Measurements from ENCODE around the gene ASPSCR1.
A peak's percentile ranks its signal among the peaks of the same experiment; 100 is the strongest.

ASPSCR1 gene

DNA sequence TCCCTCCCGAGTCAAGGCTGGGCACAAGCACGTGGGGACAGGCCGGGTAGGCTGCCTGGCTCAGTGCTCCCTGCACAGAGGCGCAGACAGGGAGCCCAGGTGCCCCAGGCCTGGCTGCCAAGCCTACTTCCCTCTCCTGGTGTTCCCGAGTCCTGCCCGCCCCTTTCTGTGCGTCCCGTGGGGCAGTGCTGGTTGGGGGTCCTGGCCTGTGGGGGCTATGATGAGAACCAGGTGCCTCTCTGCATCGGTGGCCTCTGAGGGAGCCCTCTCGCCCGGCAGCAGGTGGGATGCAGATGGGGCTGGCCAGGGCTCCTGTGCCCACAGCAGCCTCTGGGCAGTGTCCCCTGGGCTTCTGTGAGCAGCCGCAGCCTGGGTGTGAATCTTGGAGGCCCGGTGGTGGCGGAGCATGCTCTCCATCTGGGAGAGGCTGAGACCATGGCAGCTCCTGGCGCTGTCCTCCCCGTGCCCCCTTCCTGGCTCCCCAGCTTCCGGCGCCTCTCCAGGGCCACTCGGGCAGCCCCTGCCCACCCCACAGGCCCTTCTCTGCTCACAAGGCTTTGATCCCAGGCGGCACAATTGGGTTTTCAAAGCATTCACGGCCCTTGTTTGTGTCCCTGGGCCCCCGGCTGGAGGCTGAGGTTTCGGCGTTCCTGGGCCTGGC lies 38.0 kb downstream of the ASPSCR1 start:
- no peak for DNase-seq

DNA sequence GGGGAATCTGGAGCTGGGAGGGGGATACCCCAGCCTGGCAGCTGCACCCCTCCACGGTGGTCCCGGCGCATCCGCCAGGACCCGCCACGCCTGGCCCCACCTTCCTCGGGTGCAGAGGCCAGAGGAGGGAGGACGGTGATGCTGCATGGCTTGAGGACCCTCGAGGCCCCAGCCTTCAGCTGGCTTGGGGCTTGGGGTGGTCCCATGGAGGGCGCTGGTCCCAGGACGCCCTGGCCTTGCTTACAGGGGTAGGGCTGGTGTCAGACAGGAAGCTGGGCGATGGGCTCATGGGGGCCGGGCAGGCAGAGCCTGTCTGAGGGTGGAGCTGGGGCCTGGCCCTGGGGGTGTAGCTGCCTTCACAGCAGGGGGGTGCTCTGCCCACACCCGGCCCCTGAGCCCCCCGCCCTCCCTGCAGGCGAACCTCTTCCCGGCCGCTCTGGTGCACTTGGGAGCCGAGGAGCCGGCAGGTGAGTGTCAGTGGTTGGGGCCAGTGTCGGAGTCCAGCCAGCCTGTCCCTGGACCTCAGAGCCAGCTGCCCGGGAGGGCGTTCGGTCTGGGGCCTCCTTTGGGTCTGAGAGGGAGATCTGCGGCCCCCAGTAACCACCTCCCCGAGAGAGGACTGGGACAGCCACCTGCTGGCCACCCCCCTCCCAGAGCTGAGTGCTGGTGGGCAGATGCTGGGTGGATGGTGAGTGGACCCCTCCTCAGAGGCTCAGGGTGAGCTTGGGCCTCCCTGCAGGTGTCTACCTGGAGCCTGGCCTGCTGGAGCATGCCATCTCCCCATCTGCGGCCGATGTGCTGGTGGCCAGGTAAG lies 38.8 kb downstream of the ASPSCR1 start:
- no peak for DNase-seq

DNA sequence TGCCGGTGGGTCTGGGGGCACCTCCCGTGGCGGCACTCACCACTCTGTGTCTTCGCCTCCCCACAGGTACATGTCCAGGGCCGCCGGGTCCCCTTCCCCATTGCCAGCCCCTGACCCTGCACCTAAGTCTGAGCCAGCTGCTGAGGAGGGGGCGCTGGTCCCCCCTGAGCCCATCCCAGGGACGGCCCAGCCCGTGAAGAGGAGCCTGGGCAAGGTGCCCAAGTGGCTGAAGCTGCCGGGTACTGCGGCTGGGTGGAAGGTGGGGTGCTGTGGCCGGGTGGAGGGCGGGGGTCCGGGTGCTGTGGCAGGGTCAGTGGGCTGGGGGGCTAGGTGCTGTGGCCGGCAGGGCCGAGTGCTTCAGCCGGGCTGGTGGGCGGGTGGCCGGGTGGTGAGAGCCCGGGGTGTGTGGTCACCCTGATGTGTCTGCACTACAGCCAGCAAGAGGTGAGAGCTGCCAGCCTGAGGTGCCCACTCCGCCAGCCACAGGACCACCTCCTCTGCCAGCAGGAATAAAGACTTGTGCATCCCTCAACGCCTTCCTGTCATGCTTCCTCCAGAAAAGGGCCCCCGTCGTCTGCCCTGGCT lies 39.5 kb downstream of the ASPSCR1 start:
- no peak for DNase-seq

DNA sequence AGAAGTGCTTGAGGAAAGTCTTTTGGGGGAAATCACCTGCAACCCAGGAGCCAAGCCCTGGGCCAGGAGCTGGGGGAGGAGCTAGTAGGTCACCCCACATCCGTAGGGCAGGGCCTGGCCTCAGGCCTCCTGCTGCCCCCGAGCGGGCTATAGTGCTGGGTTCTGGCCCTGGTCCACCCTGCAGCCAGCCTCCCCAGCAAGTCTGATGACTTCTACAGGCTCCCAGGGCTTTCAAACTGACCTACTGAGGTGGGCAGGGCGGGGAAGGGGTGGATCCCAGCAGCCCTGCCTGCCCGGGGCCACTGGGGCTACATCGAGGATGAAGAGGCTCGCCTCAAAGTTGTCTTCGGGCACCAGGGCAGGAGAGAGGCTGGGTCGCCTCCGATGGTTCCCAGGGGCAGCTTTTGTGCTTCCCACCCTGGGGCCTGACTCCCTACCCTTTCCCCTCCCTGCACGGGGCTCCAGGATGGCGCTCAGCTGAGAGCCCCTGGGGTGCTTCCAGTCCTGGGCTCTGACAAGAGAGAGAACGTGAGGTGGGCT lies 40.3 kb downstream of the ASPSCR1 start:
- DNase-seq, result no peak

DNA sequence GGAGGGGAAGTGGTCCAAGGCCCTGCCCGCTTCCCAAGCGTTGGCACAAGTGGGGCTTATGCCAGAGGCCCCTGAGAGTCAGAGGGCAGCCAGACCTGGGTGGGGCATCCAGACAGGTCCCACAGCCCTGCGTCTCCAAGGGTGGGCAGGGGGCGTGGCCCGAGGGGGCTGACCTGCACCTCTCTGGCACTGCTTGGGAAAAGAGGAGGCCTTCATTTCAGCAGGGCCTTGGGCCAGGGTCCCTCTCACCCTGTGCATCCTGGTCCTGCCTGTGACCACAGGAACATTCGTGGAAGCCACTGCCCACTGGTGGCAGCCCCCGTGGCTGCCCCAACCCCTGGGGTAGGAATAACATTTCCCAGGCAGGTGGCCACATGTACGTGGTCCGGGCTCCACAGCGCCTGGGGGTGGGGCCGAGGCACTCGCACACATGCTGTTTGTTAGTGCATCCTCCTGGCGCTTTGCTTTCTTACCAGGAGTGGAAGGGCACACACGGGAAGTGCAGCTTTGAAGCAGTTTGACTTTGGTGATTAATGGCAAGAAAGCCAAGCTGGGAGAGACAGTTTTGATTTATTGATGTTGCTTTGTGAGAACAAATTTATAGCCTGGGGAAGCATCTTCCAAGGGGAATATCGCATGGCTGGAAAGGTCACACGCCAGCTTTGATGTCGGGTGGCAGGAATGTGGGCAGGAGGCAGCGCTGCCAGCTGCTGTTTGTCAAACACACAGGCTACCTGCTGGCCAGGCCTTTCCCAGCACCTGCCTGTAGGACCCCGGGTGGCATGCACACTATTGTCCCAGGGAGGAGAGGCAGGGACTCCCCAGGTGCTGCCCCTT lies 40.9 kb downstream of the ASPSCR1 start:
- no peak for DNase-seq

DNA sequence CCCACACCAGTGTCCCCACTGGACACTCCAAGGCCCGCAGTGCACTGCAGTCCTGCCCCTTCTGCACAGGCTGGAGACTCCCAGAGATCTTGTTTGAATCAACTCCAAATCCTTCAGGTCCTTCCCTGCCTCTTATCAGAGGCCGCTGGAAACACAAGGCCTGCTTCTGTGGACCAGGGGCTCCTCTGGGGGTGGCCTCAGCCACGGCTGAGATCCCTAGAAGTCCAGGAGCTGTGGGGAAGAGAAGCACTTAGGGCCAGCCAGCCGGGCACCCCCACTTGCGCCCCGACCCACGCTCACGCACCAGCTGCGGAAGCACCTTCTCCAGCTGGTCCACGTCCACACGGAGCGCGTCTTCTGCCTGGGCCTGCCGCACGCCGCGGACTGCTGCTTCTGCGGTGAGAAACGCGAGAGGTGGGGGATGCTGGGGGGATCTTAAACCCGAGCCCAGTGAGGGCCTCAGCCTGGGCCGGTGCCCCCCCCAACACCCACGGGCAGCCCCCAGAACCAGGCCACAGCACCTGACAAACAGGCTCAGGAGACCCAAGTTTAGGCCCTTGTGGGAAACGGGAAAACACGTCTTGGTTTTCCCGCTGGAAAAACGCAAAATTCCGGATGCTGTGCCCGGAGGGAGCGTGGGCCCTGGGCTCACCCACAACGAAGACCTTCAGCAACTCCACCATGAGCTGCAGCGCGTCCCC lies 41.7 kb downstream of the ASPSCR1 start:
- DNase-seq, result no peak

DNA sequence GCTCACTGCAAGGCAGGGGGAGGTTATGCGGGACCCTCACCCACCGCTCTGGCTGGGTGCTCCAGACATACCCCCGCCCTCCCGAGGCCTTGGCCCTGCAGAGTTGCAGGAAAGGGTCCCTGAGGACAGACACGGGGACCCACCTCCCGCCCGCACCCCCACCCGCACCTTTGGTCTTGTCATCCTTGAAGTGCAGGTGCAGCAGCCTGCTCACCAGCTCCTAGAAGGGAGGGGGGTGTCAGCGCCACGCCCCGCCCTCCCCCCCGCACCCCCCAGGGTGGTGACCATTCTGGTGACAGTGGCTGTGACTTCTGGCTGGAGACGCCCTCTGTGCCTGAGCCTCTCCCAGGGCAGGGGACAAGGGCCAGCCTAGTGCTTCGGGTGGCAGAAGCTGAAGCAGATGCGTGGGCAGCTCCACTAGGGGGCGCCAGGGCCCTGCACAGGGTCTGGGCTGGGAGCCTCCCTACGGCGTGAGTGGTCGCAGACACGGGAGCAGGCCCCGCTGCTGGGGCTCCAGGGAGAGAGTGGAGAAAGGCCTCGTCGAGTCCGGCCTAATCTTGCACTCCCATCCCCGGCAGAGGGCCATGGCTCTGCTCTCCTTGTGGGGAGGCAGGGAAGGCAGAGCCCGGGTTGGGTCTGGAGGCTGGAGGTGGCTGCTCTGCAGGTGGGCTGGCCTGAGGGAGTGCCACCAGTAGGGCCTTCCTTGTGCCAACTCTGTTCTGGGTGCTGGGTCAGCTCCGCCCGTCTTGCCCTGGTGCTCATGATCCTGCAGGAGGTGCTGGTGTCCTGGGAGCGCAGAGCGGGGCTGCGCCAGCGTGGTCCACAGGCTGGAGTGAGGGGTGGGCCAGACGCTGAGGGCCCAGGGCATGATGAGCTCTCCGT lies 42.5 kb downstream of the ASPSCR1 start:
- DNase-seq, result peak; percentile 87

DNA sequence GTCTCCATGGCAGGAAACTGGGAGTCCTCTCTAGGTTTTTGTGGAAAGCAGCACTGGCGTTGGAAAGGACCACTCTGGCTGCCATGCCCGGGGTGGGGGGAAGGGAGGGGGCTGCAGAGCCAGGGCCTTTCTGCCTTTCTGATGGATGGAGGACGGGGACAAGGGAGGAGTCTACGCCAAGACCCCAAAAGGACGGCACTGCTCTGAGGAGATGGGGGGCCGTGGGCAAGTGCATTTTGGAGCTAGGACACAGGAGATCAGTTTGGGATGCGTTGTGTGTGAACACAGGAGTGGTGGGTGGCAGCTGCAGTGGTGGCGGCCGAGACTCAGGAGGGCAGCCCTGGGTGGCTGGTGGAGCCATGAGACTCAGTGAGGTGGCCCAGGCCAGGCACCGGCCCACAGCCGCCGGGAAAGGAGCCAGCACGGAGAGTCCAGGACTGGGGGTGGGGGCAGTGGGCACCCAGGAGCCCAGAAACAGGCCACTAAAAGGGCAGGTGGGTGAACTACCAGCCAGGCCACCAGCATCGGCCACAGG lies 43.2 kb downstream of the ASPSCR1 start:
- no peak for DNase-seq

DNA sequence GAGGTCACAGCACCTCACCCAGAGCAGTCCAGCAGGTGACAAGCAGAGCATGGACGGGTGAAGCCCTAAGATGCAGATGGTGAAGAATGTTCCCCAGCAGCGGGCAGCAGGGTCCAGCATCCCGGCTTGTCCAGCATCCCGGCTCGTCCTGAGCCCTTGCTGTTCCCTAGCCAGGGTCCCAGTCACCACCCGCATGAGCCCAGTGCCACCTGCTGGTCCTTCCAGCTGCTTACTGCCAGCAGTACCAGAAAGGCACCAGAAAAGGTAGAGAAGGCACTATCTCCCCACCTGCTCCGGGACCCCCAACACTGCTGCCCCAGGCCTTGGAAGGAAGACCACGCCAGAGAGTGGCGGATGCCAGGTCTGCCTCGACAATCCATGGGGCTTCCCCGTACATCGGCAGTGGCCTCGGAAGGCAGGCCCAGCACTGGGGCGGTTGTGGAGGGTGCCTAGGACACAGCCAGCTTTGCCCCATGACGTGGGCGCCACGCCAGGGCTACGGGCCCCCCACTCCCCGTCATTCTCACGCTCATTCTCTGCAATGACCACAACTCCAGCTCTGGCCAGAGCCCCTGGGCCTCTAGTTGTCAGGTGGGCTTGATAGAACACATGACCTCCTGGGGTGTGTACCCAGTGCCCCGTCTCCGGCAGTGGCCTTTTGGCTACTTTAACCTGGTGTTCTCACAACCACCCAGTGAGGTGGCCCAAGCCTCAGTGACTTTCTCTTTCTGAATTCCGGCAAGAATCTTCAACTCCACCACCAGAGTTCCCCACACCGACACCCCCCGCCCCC lies 43.9 kb downstream of the ASPSCR1 start:
- peak; percentile 79 for DNase-seq

DNA sequence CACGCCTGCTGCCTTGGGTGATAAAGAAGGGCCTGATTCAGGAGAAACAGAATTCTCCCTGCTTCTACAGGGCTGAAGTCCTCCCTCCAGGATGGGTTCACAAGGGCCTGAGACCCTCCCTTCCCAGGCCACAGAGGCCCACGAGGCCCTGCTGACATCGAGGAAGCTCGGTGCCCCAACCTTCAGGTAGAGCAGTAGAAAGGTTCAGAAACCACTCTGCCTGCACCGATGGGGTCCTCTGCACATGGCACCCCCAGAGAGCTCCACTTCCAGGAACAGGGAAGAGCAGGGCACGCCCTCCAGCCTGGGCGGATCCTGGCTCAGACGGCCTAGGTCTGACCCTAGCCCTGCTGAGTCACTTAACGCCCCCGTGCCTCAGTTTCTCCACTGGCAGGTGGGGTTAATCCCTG lies 44.5 kb downstream of the ASPSCR1 start:
- peak; percentile 71 for DNase-seq

DNA sequence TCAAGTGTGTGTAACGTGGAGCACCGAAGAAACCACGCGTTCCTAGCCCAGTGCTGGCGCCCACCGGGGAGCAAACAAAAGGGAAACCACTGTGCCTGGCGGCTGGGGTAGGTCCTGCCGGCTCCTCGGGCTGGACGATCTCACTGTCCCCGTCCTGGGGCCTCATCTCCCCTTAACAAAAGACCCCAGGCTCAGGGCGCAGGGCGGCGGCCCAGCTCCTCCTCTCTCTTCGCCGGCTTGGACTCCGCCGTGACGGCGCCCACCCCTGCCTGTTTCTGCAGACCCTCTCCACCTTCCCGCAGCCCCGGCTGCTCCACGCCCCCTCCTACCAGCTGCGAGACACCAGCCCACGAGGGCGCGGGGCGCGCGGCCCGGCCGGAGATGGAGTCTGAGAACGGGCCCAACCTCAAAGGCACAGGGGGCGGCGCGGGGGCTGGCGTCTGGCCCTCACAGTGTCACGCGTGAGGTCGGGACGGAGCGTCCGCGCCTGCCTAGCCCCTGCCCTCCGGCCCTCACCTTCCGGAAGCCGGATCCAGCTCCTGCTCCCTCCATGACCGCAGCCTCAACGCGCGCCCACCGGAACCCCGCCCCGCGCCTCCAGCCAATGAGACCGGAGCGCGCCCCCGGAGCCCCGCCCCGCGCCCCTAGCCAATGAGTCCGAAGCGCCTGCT lies 45.0 kb downstream of the ASPSCR1 start, which contains the start of gene CENPX:
TSS of gene CENPX (minus strand) at position 569 of the 671 bp plus-strand sequence. CDS start at position 552, 17 bp downstream.
- DNase-seq, result peak; percentile 69

DNA sequence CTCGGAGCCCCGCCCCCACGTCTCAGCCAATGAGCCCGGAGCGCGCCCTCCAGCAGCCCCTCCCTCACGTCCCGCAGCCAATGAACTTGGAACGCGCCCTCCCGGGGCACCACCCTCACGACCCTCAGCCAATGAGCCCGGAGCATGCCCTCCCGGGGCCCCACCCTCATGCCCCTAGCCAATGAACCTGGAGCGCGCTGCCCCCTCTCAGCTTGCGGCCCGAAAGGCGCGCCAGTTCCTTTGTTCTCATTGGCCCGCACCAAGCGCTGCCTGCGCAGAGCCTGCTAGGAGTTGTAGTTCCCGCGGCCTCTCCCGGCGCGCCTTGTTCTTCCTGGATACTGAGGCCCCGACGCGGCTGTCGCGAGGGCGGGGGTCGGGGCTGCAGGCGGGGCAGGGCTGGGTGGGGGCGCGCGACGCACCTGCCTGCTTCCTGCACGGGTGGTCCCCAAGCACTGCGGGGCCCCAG lies 45.6 kb downstream of the ASPSCR1 start, which contains the start of gene LRRC45:
TSS of gene LRRC45 (plus strand) at position 325 of the 466 bp plus-strand sequence. CDS start 339 bp downstream, outside the sequence.
- DNase-seq, result peak; percentile 99

DNA sequence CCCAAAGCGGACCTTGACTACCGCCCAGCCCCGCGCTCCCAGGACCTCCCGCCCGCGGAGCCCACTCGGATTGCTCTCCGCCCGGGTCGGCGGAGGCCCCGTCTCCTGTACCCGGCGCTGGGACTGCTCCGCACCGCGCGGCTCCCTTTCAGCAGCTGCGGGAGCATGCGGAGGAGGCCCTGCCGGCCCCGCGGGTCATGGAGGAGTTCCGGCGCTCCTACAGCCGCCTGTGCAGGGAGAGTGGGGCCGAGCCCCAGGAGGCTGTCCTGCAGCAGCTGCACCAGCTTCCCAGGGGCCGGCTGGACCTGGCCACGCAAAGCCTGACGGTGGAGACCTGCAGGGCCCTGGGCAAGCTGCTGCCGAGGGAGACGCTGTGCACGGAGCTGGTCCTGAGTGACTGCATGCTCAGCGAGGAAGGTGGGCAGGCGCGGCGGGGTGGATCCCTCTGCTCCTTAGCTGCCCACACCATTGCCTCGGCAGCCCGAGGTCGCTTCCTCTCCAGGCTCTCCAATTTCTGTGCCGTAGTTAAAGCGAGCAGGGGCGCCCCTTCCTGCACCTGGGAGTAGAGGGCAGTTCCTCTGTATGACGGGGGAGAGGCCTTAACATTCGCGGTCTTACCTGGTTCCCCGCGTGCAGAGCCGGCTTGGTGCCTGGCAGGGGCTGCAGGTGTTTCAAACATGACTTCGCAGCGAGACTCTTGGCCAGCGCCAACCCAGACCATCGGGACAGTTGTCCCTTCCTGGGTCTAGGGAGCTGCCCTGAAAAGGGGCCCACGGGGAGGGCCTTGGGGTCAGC lies 46.2 kb downstream of the ASPSCR1 start:
- peak; percentile 77 for DNase-seq

DNA sequence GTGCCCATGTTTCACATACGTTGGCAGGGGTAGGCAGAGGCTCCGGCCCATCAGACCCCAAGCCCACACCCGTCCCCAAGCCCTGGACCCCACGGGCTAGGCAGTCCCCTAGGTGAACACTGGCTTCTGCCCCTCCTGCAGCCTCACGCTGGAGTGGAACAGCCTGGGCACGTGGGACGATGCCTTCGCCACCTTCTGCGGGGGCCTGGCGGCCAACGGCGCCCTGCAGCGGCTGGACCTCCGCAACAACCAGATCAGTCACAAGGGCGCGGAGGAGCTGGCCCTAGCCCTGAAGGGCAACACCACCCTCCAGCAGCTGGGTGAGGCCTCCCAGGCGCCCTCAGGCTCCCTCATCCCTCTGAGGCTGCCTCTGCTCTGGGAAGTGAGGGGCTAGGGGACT lies 47.4 kb downstream of the ASPSCR1 start:
- no peak for DNase-seq

DNA sequence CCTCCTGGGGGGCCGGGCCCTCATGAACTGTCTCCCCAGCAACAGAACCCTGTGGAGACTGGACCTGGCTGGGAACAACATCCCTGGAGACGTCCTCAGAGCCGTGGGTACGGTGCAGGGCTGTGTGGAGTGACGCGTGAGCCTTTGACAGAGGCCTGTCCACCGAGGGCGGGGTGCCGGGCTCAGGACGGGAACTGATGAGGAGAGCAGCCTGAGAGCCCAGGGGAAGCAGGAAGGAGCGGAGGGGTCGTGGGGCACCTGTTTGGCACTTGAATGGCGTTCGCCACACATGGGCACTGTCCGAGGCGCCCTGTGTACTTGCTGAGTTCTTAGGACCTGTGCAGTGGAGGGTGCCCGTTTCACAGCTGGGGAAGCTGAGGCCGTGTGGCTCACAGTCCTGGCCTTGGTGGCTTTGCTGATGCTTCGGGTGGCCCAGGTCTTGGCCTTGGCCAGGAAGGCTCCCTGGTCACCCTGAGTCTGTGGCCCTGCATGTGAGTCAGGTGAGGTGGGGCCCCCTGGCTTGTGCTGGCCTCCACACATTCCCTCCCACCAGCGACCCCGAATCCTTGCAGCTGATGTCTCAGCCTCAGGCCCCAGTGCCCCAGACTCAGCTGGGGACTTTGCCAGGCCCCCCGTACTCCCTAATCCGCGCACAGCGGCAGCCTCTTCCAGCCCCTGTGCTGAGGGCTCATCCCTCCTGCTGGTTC lies 48.1 kb downstream of the ASPSCR1 start:
- no peak for DNase-seq

DNA sequence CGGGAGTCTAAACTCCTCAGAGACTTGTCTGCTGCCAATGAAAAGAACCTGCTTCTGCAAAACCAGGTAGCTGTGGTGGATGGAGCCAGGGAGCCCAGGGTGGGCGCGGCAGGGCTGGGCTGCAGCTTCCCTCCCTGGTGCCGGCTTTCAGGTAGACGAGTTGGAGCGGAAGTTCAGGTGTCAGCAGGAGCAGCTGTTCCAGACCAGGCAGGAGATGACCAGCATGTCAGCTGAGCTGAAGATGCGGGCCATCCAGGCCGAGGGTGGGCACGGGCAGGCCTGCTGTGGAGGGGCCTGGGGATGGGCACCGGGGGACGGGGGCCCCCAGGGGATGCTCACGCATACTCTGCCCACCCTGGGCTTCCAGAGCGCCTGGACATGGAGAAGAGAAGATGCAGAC lies 50.8 kb downstream of the ASPSCR1 start:
- no peak for DNase-seq

DNA sequence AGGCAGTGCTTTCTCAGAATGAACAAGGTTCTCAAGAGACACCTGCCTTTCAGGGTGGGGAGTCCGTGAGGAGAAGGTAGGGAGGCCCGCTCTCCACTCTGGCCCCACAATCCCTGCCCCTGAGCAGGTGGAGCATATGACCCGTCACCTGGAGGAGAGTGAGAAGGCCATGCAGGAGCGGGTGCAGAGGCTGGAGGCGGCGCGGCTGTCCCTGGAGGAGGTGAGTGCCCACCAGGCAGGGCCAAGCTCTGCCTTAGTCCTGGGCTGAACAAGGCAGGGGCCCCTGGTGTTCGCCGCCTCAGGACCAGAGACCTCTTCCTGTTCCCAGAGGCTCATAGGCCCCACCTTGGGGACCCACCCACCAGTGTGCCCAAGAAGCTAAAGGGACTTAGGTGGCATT lies 51.5 kb downstream of the ASPSCR1 start:
- no peak for DNase-seq

Measured in activated CD8-positive, alpha-beta memory T cell treated with anti-CD3 and anti-CD28 coated beads for 24 hours (primary cell).